H1 (cell line): Measurements from ENCODE around the gene RPLP2. TPM values are rescaled to one million over a fixed set of nuclear protein-coding genes. Genes with fewer than 3 reads are reported as not detected.

Source experiments
- BCL11A ChIP-seq, 2 experiments: IDR thresholded peaks; one replicate each; pipeline ENCODE4 v1.6.1; 2011; ENCODE audit warnings: low read depth in 2 of 2, low read length in 2 of 2, mild to moderate bottlenecking in 2 of 2
- CREB1 ChIP-seq: IDR thresholded peaks from 2 replicates; pipeline ENCODE4 v1.6.1; 2012; ENCODE audit warnings: inconsistent platforms
- EGR1 ChIP-seq: IDR thresholded peaks from 2 replicates; pipeline ENCODE4 v1.6.1; 2011; ENCODE audit warnings: low read depth, low read length, borderline replicate concordance
- GABPA ChIP-seq: IDR thresholded peaks from 2 replicates; pipeline ENCODE4 v1.6.1; 2011; ENCODE audit warnings: mild to moderate bottlenecking, low read length, moderate library complexity, borderline replicate concordance; ENCODE audit not compliant: insufficient read depth
- GTF2F1 ChIP-seq: IDR thresholded peaks from 2 replicates; pipeline ENCODE4 v1.6.1; 2012; ENCODE audit warnings: low read depth, low read length, improper control_type of control experiment, borderline replicate concordance
- JUN ChIP-seq: IDR thresholded peaks from 2 replicates; pipeline ENCODE4 v1.6.1; 2011; ENCODE audit warnings: low read depth, mild to moderate bottlenecking, improper control_type of control experiment, low read length
- KDM1A ChIP-seq: fragments of 200-600, 300-600 bp; sonication (generic); IDR thresholded peaks from 2 replicates; pipeline ENCODE4 v1.7.1; 2016; ENCODE audit warnings: mild to moderate bottlenecking, low read length, borderline replicate concordance
- MAFK ChIP-seq: IDR thresholded peaks from 2 replicates; pipeline ENCODE4 v1.6.1; 2012; ENCODE audit warnings: low read depth, mild to moderate bottlenecking, improper control_type of control experiment, low read length
- NANOG ChIP-seq: IDR thresholded peaks from 2 replicates; pipeline ENCODE4 v1.6.1; 2011; ENCODE audit warnings: low read length, low read depth, mild to moderate bottlenecking, inconsistent platforms; ENCODE audit not compliant: insufficient read depth, poor library complexity, severe bottlenecking
- NRF1 ChIP-seq: IDR thresholded peaks from 2 replicates; pipeline ENCODE4 v1.6.1; 2011; ENCODE audit warnings: mild to moderate bottlenecking, low read depth, low read length, improper control_type of control experiment
- RNF2 ChIP-seq: fragments of 200-900, 300-1000 bp; sonication (generic); IDR thresholded peaks from 2 replicates; pipeline ENCODE4 v1.7.1; 2016; ENCODE audit warnings: borderline replicate concordance, low read depth, mild to moderate bottlenecking, antibody characterized with exemption, low read length; ENCODE audit not compliant: poor library complexity, severe bottlenecking; ENCODE audit errors: missing control alignments
- RXRA ChIP-seq: IDR thresholded peaks from 2 replicates; pipeline ENCODE4 v1.6.1; 2011; ENCODE audit warnings: low read depth, mild to moderate bottlenecking, low read length, moderate library complexity; ENCODE audit not compliant: insufficient read depth
- SAP30 ChIP-seq: fragments of 300-600 bp; sonication (generic); IDR thresholded peaks from 2 replicates; pipeline ENCODE4 v1.7.1; 2012; ENCODE audit warnings: low read length, moderate library complexity, mild to moderate bottlenecking, inconsistent platforms; ENCODE audit not compliant: insufficient read depth, insufficient replicate concordance
- SIX5 ChIP-seq: IDR thresholded peaks from 2 replicates; pipeline ENCODE4 v1.6.1; 2011; ENCODE audit warnings: mild to moderate bottlenecking, low read depth, low read length
- SUZ12 ChIP-seq: fragments of 200-600 bp; sonication (generic); IDR thresholded peaks from 2 replicates; pipeline ENCODE4 v1.6.1; 2012; ENCODE audit warnings: mild to moderate bottlenecking, inconsistent platforms, low read length, moderate library complexity, mixed read lengths
- TAF7 ChIP-seq: optimal IDR thresholded peaks from 2 replicates; pipeline ENCODE3; 2011; ENCODE audit warnings: low read depth, mild to moderate bottlenecking, inconsistent platforms, low read length, moderate library complexity, borderline replicate concordance
- TCF12 ChIP-seq: IDR thresholded peaks from 2 replicates; pipeline ENCODE4 v1.6.1; 2011; ENCODE audit warnings: low read depth, mild to moderate bottlenecking, low read length
- polyA plus RNA-seq, 7 experiments: library from polyadenylated mRNA; depleted of rRNA in 3 of 7; stranded (reverse) in 5 of 7; unstranded in 2 of 7; fragments of >200 nt in 5 of 7; fragments of 200-250 nt in 2 of 7; gene quantifications; 1 replicate in 5 of 7; 2 replicates in 1 of 7; 4 replicates in 1 of 7; pipeline versions ENCODE4 v1.2.1 to v1.2.3, GENCODE V29; 2011 to 2013; ENCODE audit warnings: missing spikeins in 2 of 7, mixed read lengths in 2 of 7
- total RNA-seq: library from RNA; stranded (reverse); fragmentation: NEBNext Ultra II Directional; extraction: Animal tissue kit (Norgen Biotek cat#: 25700); gene quantifications from 2 replicates; pipeline ENCODE4 v1.2.1, GENCODE V29; 2021
- TF ChIP-seq, protein P1 (sequence below): IDR thresholded peaks from 2 replicates; pipeline ENCODE4 v1.6.1; 2012; ENCODE audit warnings: low read length, inconsistent platforms
- TF ChIP-seq, protein P2 (sequence below), 3 experiments: IDR thresholded peaks; 1 replicate in 2 of 3; 2 replicates in 1 of 3; pipeline versions ENCODE4 v1.5.1 to v1.6.1; 2011; ENCODE audit warnings: low read length in 3 of 3, mild to moderate bottlenecking in 3 of 3, inconsistent platforms in 2 of 3, low read depth in 1 of 3, moderate library complexity in 1 of 3; ENCODE audit not compliant: insufficient read depth in 1 of 3; ENCODE audit errors: control extremely low read depth in 1 of 3

Gene RPLP2
- total and polyA plus RNA-seq, 2 of the 8 experiments (the other 6 are each of a cell fraction or from before 2014, with no cell fraction given), result 1,789 to 2,106 TPM

DNA sequence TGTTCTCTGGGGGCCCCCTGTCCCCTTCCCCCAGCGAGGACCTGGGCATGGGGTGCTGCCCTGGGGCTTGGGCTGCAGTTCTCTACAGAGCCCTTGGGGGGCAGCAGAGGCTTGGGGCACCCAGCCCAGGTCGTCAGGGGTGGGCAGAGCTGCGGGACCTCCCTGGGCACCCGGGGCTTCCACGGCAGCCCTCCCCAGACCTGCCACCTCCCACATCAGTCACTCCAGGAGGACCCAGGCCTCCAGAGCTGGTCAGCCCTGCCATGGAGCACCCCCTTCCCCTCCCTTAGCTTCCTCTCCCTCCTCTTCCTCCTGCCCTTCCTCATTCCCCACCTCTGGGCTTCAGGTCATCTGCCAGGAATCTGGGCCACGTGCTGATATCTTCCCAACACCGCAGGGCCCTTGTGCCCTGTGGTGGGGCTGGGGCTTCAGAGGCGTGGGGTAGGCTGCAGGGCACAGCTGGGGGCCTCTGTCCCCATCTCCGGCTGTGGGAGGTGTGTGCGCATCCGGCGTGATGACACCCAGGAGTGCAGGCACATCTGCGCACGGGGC is 38.7 kb downstream of the RPLP2 start (continued):
- TF ChIP-seq, protein P1, sequence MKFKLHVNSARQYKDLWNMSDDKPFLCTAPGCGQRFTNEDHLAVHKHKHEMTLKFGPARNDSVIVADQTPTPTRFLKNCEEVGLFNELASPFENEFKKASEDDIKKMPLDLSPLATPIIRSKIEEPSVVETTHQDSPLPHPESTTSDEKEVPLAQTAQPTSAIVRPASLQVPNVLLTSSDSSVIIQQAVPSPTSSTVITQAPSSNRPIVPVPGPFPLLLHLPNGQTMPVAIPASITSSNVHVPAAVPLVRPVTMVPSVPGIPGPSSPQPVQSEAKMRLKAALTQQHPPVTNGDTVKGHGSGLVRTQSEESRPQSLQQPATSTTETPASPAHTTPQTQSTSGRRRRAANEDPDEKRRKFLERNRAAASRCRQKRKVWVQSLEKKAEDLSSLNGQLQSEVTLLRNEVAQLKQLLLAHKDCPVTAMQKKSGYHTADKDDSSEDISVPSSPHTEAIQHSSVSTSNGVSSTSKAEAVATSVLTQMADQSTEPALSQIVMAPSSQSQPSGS, result no peak
- TF ChIP-seq RXRA (no peak), TCF12 (no peak), SIX5 (no peak), GABPA (0 out of 2 replicates have a peak, but pooled peaks have one; percentile 15), TAF7 (no peak), BCL11A (IDR thresholded peaks at IDR 0.05; ENCODE audit: low read depth in 2 of 2, low read length in 2 of 2) (no peak), NRF1 (no peak), NANOG (no peak), CREB1 (no peak; the same call in 1 of the 2 replicates), JUN (no peak), EGR1 (no peak), SAP30 (no peak), RNF2 (no peak), KDM1A (no peak), GTF2F1 (no peak), MAFK (no peak), SUZ12 (no peak)
- TF ChIP-seq, protein P2, sequence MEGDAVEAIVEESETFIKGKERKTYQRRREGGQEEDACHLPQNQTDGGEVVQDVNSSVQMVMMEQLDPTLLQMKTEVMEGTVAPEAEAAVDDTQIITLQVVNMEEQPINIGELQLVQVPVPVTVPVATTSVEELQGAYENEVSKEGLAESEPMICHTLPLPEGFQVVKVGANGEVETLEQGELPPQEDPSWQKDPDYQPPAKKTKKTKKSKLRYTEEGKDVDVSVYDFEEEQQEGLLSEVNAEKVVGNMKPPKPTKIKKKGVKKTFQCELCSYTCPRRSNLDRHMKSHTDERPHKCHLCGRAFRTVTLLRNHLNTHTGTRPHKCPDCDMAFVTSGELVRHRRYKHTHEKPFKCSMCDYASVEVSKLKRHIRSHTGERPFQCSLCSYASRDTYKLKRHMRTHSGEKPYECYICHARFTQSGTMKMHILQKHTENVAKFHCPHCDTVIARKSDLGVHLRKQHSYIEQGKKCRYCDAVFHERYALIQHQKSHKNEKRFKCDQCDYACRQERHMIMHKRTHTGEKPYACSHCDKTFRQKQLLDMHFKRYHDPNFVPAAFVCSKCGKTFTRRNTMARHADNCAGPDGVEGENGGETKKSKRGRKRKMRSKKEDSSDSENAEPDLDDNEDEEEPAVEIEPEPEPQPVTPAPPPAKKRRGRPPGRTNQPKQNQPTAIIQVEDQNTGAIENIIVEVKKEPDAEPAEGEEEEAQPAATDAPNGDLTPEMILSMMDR (IDR thresholded peaks at IDR 0.05; ENCODE audit: control extremely low read depth in 1 of 3, insufficient read depth in 1 of 3, low read depth in 1 of 3, low read length in 3 of 3), result peak in 2 of 3 experiments; percentile 76 to 79; a peak in 3 of 4 replicates
